CD4-positive, alpha-beta T cell treated with Interleukin-4 for 4 hours (primary cell): ENCODE measurements around the gene PCSK4.
"Not testable (repeated sequence)": the region's sequence is repeated elsewhere in the genome, so short reads cannot be mapped to it uniquely, and the experiment has no call there.

Source experiments
- DNase-seq: peaks from one replicate; pipeline ENCODE4 v3.0.0-alpha.2; 2020

The PCSK4 gene

GRCh38 chr19:1452802-1453524 lies 37.2 kb downstream of the PCSK4 start:
- DNase-seq: no peak

- no peak for DNase-seq
Observed at GRCh38 chr19:1451916-1452801, 38.0 kb downstream of the PCSK4 start.

- no peak for DNase-seq
Observed at GRCh38 chr19:1450735-1451731, 39.1 kb downstream of the PCSK4 start.

- DNase-seq: no peak
Observed at GRCh38 chr19:1449467-1450442, 40.4 kb downstream of the PCSK4 start, which contains the start of gene APC2. Gene APC2 (plus strand): TSS chr19:1450121. CDS start chr19:1453002, 2,881 bp downstream.

GRCh38 chr19:1447944-1448343 lies 42.2 kb downstream of the PCSK4 start:
- DNase-seq: no peak

- DNase-seq: no peak
Observed at GRCh38 chr19:1447504-1447903, 42.6 kb downstream of the PCSK4 start.

- no peak for DNase-seq
Observed at GRCh38 chr19:1446713-1447481, 43.3 kb downstream of the PCSK4 start.

- no peak for DNase-seq
Observed at GRCh38 chr19:1445932-1446712, 44.0 kb downstream of the PCSK4 start.

- peak; percentile 62 for DNase-seq
Observed at GRCh38 chr19:1445185-1445931, 44.8 kb downstream of the PCSK4 start.

- DNase-seq: no peak
Observed at GRCh38 chr19:1441677-1442438, 48.3 kb downstream of the PCSK4 start.

- no peak for DNase-seq
Observed at GRCh38 chr19:1441022-1441426, 49.1 kb downstream of the PCSK4 start.

GRCh38 chr19:1440418-1440801 lies 49.7 kb downstream of the PCSK4 start:
- no peak for DNase-seq

GRCh38 chr19:1439525-1440417 lies 50.4 kb downstream of the PCSK4 start:
- not testable (repeated sequence) for DNase-seq

GRCh38 chr19:1438933-1439354 lies 51.2 kb downstream of the PCSK4 start:
- no peak for DNase-seq

GRCh38 chr19:1438035-1438932 lies 51.9 kb downstream of the PCSK4 start, which contains the start of gene RPS15:
Gene RPS15 (plus strand): TSS chr19:1438396. CDS start chr19:1438426, 30 bp downstream.
- peak; percentile 94 for DNase-seq

- DNase-seq: no peak
Observed at GRCh38 chr19:1437609-1438008, 52.5 kb downstream of the PCSK4 start.
